ENCODE results near the gene BEAN1. TPM values are rescaled to one million over a fixed set of nuclear protein-coding genes. Genes with fewer than 3 reads are reported as not detected.

BEAN1 gene
- total RNA-seq, 1 experiment from 2014 or later = not detected

DNA sequence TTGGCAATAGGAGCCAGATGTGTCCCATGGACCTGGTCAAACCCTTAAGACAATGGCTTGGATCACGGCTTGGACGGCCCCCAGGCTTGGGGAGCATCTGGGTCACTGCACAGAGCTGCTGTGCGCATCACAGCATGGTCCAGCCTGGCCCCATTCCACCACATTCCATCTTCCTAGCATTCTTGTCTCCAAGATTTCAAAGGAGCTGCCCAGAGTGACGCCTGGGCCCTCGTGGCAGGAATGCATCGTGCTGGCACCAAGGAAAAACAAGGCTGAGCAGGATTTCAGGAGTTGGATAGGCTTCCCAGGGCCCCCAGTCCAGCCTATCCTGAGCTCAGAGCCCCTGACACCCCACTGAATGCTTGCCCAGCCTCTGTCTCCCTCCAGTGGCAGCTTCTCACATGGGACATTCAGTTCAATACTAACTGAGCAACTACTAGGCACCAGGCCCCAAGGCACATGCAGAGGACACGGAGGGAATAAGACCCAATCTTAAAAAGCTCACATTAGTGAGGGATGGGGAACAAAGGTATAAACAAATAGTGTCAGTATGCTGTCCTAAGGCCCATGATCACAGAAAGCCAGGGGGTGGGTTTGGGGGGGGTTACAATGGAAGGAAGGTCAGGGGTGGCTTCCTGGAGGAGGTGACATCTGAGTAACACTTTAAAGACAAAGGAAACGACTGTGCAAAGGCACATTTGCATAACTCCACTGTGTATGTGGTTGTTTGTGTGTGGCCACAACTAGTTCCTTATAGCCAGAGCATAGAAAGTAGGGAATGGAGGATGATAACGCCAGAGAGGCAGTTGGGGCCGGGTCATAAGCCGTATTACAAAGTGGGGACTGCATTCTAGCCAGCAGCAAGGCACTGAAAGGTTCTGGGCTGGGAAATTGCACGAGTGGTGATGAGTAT is 88.8 kb downstream of the BEAN1 start:
- H3K4me3 ChIP-seq (ENCODE audit: low read depth in 2 of 2, low read length in 2 of 2) = no peak overlapping the region
- BruUV-seq (replicated peaks) = no TSS peak
- ATAC-seq = no peak
- ChIA-PET POLR2A (interaction anchor here (0.6 kb wide), 1 partner anchor 161 kb away, joined by 3 read pairs; no protein-coding TSS in a partner anchor), CTCF (interaction anchor here (0.6 kb wide), 1 partner anchor 35 kb away, joined by 3 read pairs; no protein-coding TSS in a partner anchor)
- intact Hi-C loops (cut with micrococcal nuclease; ENCODE audit: unreplicated experiment) = no loop called here
- no peaks in the 10 kb centered on the region for H3K27me3 ChIP-seq (ENCODE audit: control insufficient read depth, insufficient read depth, low read length)
- in situ Hi-C loops (cut with HindIII; ENCODE audit: low pct_unique_long_range_greater_than_20kb, low sequenced_read_pairs) = no loop called here
- no peak for DNase-seq (ENCODE audit: low read depth, low spot score)
- TF ChIP-seq SIN3A (IDR thresholded peaks at IDR 0.05; ENCODE audit: borderline replicate concordance, insufficient read depth, low read depth, low read length) = no peak
- TF ChIP-seq, protein P1, sequence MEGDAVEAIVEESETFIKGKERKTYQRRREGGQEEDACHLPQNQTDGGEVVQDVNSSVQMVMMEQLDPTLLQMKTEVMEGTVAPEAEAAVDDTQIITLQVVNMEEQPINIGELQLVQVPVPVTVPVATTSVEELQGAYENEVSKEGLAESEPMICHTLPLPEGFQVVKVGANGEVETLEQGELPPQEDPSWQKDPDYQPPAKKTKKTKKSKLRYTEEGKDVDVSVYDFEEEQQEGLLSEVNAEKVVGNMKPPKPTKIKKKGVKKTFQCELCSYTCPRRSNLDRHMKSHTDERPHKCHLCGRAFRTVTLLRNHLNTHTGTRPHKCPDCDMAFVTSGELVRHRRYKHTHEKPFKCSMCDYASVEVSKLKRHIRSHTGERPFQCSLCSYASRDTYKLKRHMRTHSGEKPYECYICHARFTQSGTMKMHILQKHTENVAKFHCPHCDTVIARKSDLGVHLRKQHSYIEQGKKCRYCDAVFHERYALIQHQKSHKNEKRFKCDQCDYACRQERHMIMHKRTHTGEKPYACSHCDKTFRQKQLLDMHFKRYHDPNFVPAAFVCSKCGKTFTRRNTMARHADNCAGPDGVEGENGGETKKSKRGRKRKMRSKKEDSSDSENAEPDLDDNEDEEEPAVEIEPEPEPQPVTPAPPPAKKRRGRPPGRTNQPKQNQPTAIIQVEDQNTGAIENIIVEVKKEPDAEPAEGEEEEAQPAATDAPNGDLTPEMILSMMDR (IDR thresholded peaks at IDR 0.05) = no peak; the same call in 1 of the 2 replicates
- H3K27ac ChIP-seq (ENCODE audit: low read length) = peak overlapping the region; percentile 85; the same call in 1 of the 2 replicates
- peaks cover 48% of the 10 kb centered on the region for H3K4me1 ChIP-seq (ENCODE audit: control insufficient read depth, insufficient read depth, low read length)
- H3K9me3 ChIP-seq (ENCODE audit: control insufficient read depth, insufficient read depth, low read depth, low read length) = no peaks in the 10 kb centered on the region
- no peaks in the 10 kb centered on the region for H3K36me3 ChIP-seq (ENCODE audit: control insufficient read depth, insufficient read depth, low read length)

DNA sequence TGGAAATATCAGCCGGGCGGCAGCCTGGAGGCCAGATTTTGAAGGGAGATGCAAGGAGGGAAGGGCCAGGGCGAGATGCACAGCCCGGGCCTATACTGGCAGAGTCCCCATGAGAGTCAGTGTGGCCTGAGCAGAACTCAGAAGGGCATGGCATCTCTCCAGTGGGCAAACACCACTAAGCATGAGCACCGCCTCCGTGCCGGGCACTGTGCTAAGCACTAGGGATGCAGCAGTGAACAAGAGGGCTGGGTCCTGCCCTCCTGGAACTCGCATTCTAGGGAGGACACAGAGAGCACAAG is 89.4 kb downstream of the BEAN1 start:
- BruUV-seq (replicated peaks) = no TSS peak
- ATAC-seq = peak; percentile 68
- CTCF ChIA-PET = no interaction called here
- Histone ChIP-seq H3K27ac (ENCODE audit: low read length) (peak overlapping the region; percentile 85; the same call in 1 of the 2 replicates), H3K4me1 (ENCODE audit: control insufficient read depth, insufficient read depth, low read length) (peaks cover 42% of the 10 kb centered on the region), H3K4me3 (ENCODE audit: low read depth in 2 of 2, low read length in 2 of 2) (no peak overlapping the region), H3K9me3 (ENCODE audit: control insufficient read depth, insufficient read depth, low read depth, low read length) (no peaks in the 10 kb centered on the region), H3K27me3 (ENCODE audit: control insufficient read depth, insufficient read depth, low read length) (no peaks in the 10 kb centered on the region), H3K36me3 (ENCODE audit: control insufficient read depth, insufficient read depth, low read length) (no peaks in the 10 kb centered on the region)
- POLR2A ChIA-PET = no interaction called here
- in situ Hi-C loops (cut with HindIII; ENCODE audit: low pct_unique_long_range_greater_than_20kb, low sequenced_read_pairs) (no loop called here), intact Hi-C loops (cut with micrococcal nuclease; ENCODE audit: unreplicated experiment) (no loop called here)
- TF ChIP-seq TCF7L2 (IDR thresholded peaks at IDR 0.05; ENCODE audit: low read depth, low read length) (no peak), POLR2AphosphoS5 (IDR thresholded peaks at IDR 0.05; ENCODE audit: low read depth, low read length) (no peak), SIN3A (IDR thresholded peaks at IDR 0.05; ENCODE audit: borderline replicate concordance, insufficient read depth, low read depth, low read length) (no peak)
- TF ChIP-seq, protein P2, sequence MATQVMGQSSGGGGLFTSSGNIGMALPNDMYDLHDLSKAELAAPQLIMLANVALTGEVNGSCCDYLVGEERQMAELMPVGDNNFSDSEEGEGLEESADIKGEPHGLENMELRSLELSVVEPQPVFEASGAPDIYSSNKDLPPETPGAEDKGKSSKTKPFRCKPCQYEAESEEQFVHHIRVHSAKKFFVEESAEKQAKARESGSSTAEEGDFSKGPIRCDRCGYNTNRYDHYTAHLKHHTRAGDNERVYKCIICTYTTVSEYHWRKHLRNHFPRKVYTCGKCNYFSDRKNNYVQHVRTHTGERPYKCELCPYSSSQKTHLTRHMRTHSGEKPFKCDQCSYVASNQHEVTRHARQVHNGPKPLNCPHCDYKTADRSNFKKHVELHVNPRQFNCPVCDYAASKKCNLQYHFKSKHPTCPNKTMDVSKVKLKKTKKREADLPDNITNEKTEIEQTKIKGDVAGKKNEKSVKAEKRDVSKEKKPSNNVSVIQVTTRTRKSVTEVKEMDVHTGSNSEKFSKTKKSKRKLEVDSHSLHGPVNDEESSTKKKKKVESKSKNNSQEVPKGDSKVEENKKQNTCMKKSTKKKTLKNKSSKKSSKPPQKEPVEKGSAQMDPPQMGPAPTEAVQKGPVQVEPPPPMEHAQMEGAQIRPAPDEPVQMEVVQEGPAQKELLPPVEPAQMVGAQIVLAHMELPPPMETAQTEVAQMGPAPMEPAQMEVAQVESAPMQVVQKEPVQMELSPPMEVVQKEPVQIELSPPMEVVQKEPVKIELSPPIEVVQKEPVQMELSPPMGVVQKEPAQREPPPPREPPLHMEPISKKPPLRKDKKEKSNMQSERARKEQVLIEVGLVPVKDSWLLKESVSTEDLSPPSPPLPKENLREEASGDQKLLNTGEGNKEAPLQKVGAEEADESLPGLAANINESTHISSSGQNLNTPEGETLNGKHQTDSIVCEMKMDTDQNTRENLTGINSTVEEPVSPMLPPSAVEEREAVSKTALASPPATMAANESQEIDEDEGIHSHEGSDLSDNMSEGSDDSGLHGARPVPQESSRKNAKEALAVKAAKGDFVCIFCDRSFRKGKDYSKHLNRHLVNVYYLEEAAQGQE (IDR thresholded peaks at IDR 0.05; ENCODE audit: insufficient read depth in 1 of 2, low read depth in 2 of 2, low read length in 1 of 2) = no peak
- TF ChIP-seq, protein P1 (IDR thresholded peaks at IDR 0.05) = no peak
- DNase-seq (ENCODE audit: low read depth, low spot score) = no peak

Measured in Panc1 (cell line).